Hepatocyte (in vitro differentiated cells): Measurements from ENCODE around the gene GNPTAB. TPM values are rescaled to one million over a fixed set of nuclear protein-coding genes. Genes with fewer than 3 reads are reported as not detected.

ENCODE experiments used
- DNase-seq: peaks from one replicate; pipeline ENCODE4 v3.0.0-alpha.2; 2016; ENCODE audit warnings: low spot score
- H2AFZ ChIP-seq: fragments of 200-600 bp; sonication (generic); 2 replicates; pipeline ENCODE4 v1.6.0; 2016; ENCODE audit warnings: antibody characterized with exemption, mild to moderate bottlenecking
- H3K27ac ChIP-seq: fragments of 200-600 bp; sonication (generic); 2 replicates; pipeline ENCODE4 v1.5.1; 2016; ENCODE audit warnings: mild to moderate bottlenecking
- H3K27me3 ChIP-seq: fragments of 200-600 bp; sonication (generic); 2 replicates; pipeline ENCODE4 v1.6.1; 2016
- H3K36me3 ChIP-seq: fragments of 200-600 bp; sonication (generic); replicated peaks from 2 replicates; pipeline ENCODE4 v1.5.1; 2016; ENCODE audit warnings: low read depth; ENCODE audit not compliant: insufficient read depth
- H3K4me1 ChIP-seq: fragments of 200-600 bp; sonication (generic); 2 replicates; pipeline ENCODE4 v1.5.1; 2016; ENCODE audit warnings: mild to moderate bottlenecking, moderate library complexity; ENCODE audit not compliant: insufficient read depth
- H3K4me2 ChIP-seq: fragments of 200-600 bp; sonication (generic); 2 replicates; pipeline ENCODE4 v1.6.0; 2016
- H3K4me3 ChIP-seq: fragments of 200-600 bp; sonication (generic); 2 replicates; pipeline ENCODE4 v1.5.1; 2016; ENCODE audit warnings: mild to moderate bottlenecking
- H3K79me2 ChIP-seq: fragments of 200-600 bp; sonication (generic); 2 replicates; pipeline ENCODE4 v1.6.0; 2017; ENCODE audit warnings: mild to moderate bottlenecking
- H3K9me2 ChIP-seq: fragments of 200-600 bp; sonication (generic); replicated peaks from 2 replicates; pipeline ENCODE4 v1.6.0; 2017; ENCODE audit warnings: mild to moderate bottlenecking; ENCODE audit not compliant: insufficient read depth
- H3K9me3 ChIP-seq: fragments of 200-600 bp; sonication (generic); 2 replicates; pipeline ENCODE4 v1.5.1; 2016; ENCODE audit warnings: low read depth, mild to moderate bottlenecking
- H4K20me1 ChIP-seq: fragments of 200-600 bp; sonication (generic); 2 replicates; pipeline ENCODE4 v1.6.0; 2016; ENCODE audit warnings: mild to moderate bottlenecking; ENCODE audit not compliant: insufficient read depth, poor library complexity, severe bottlenecking
- EZH2 ChIP-seq: fragments of 200-600 bp; sonication (generic); IDR thresholded peaks from 2 replicates; pipeline ENCODE4 v1.6.1; 2016; ENCODE audit warnings: antibody characterized with exemption, mild to moderate bottlenecking, borderline replicate concordance
- EZH2phosphoT487 ChIP-seq: fragments of 200-600 bp; sonication (generic); IDR thresholded peaks from one replicate; pipeline ENCODE4 v1.6.1; 2018; ENCODE audit warnings: antibody characterized with exemption, mild to moderate bottlenecking, low read depth, moderate library complexity; ENCODE audit not compliant: unreplicated experiment, severe bottlenecking
- WGBS: methylation state at CpG from one replicate; pipeline ENCODE4 v1.1.6; 2016; ENCODE audit warnings: low lambda C conversion rate; ENCODE audit errors: missing lambda C conversion rate; 5-methylcytosine and 5-hydroxymethylcytosine counted together
- polyA plus RNA-seq: library from polyadenylated mRNA; unstranded; fragments of >200 nt; fragmentation: Nextera tagmentation; extraction: Ambion mirVana; gene quantifications from 2 replicates; pipeline ENCODE4 v1.2.1, GENCODE V29; 2016
- total RNA-seq: library from RNA; depleted of rRNA; stranded (reverse); fragments of >200 nt; gene quantifications from 2 replicates; pipeline ENCODE4 v1.2.3, GENCODE V29; 2014
- TF ChIP-seq, protein P1 (sequence below): fragments of 200-600 bp; sonication (generic); IDR thresholded peaks from 2 replicates; pipeline ENCODE4 v1.5.1; 2016; ENCODE audit warnings: antibody characterized with exemption, mild to moderate bottlenecking; ENCODE audit not compliant: poor library complexity

Gene GNPTAB
- total and polyA plus RNA-seq, 2 experiments from 2014 or later = 13.8 to 21.6 TPM

DNA sequence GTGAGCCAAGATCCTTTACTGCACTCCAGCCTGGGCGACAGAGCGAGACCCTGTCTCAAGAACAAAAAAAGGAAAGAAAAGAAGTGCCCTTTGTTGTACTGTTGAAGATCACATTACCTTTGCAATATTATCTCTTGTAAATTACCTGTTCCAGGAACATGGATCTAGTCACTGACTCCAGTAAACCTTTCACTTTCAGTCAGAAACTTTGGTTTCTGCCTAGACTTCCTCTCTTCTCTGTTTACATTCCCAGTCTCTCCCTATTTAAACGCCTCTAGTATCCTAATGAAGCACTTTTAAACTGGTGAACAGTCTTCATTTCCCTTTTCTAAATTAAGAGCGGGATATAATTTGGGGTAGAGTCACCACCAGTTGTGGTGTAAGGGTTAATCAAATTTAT, 120.5 kb downstream of the GNPTAB start:
- Histone ChIP-seq H3K27ac (peak overlapping the region; percentile 43), H3K9me3 (no peaks in the 10 kb centered on the region), H3K36me3 (no peaks in the 10 kb centered on the region), H4K20me1 (peaks cover 21% of the 10 kb centered on the region), H3K79me2 (peaks cover 86% of the 10 kb centered on the region), H3K27me3 (no peaks in the 10 kb centered on the region), H3K4me2 (peak overlapping the region; percentile 43), H3K9me2 (no peaks in the 10 kb centered on the region), H2AFZ (no peak overlapping the region), H3K4me3 (no peak overlapping the region), H3K4me1 (peaks cover 28% of the 10 kb centered on the region)
- WGBS = 78% methylated on average over 4 of the region's 4 CpGs
- DNase-seq = no peak
- TF ChIP-seq EZH2 (no peak), EZH2phosphoT487 (no peak)
- TF ChIP-seq, protein P1, sequence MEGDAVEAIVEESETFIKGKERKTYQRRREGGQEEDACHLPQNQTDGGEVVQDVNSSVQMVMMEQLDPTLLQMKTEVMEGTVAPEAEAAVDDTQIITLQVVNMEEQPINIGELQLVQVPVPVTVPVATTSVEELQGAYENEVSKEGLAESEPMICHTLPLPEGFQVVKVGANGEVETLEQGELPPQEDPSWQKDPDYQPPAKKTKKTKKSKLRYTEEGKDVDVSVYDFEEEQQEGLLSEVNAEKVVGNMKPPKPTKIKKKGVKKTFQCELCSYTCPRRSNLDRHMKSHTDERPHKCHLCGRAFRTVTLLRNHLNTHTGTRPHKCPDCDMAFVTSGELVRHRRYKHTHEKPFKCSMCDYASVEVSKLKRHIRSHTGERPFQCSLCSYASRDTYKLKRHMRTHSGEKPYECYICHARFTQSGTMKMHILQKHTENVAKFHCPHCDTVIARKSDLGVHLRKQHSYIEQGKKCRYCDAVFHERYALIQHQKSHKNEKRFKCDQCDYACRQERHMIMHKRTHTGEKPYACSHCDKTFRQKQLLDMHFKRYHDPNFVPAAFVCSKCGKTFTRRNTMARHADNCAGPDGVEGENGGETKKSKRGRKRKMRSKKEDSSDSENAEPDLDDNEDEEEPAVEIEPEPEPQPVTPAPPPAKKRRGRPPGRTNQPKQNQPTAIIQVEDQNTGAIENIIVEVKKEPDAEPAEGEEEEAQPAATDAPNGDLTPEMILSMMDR = no peak

DNA sequence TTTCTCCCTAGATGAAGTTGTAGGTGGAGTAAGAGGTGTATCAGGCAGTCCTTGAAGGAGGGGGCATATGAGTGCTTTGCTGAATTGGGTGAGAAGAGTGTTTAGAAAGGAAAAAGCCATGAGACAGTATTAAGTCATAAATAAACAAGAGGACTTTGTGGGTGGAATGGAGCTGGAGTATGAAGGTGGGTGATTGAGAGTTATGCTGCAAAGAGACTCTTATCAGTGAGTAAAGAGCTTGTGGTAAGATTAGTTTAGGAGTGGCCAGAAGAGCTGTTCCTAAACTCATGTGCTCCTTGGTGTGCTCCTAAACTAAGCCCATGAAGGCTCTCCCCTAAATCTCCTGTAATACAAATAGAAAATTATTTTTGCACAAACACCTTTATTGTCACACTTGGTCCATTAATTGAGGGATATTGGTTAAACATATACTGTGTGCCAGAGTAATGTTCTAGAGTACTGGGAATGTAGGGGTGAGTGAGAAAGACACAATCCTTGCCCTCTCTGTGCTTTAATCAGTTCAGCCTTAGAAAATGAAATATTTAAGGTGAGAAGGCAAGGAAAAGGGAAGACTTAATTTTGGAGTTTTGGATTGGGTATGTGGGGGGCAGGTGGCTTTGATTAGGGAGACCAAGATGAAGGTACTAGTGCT, 123.5 kb downstream of the GNPTAB start:
- no peak for DNase-seq
- H3K79me2 ChIP-seq = peaks cover 86% of the 10 kb centered on the region
- H3K27ac ChIP-seq = peak overlapping the region; percentile 26

GRCh38 chr12:101706403-101706802, 124.4 kb downstream of the GNPTAB start:
- Histone ChIP-seq H3K4me1 (peaks cover 17% of the 10 kb centered on the region), H3K36me3 (no peaks in the 10 kb centered on the region), H3K4me3 (no peak overlapping the region), H3K27ac (no peak overlapping the region), H4K20me1 (peaks cover 35% of the 10 kb centered on the region), H3K4me2 (peak overlapping the region; percentile 24), H3K79me2 (peaks cover 86% of the 10 kb centered on the region), H2AFZ (no peak overlapping the region), H3K9me3 (no peaks in the 10 kb centered on the region), H3K27me3 (no peaks in the 10 kb centered on the region), H3K9me2 (no peaks in the 10 kb centered on the region)
- no peak for DNase-seq
- 95% methylated on average over 1 of the region's 1 CpG for WGBS
- TF ChIP-seq, protein P1 = no peak
- TF ChIP-seq EZH2phosphoT487 (no peak), EZH2 (no peak)

More for the DNA sequence above, 123.5 kb downstream of the GNPTAB start:
- no peak for TF ChIP-seq EZH2
- TF ChIP-seq EZH2phosphoT487 = no peak
- TF ChIP-seq, protein P1 = no peak
- Histone ChIP-seq H4K20me1 (peaks cover 27% of the 10 kb centered on the region), H3K4me2 (peak overlapping the region; percentile 24), H3K4me3 (no peak overlapping the region), H3K36me3 (no peaks in the 10 kb centered on the region), H3K27me3 (no peaks in the 10 kb centered on the region), H3K9me3 (no peaks in the 10 kb centered on the region), H3K4me1 (peaks cover 17% of the 10 kb centered on the region), H3K9me2 (no peaks in the 10 kb centered on the region), H2AFZ (no peak overlapping the region)
